IgD-negative memory B cell (primary cell): ENCODE measurements around the gene GLIS1. TPM values are rescaled to one million over a fixed set of nuclear protein-coding genes. Genes with fewer than 3 reads are reported as not detected.

ENCODE experiments used
- H3K27ac Mint-ChIP-seq, 3 donors: one replicate each; pipeline ENCODE4 v1.8.0; 2020 to 2022; ENCODE audit warnings: mild to moderate bottlenecking in 3 of 3, mixed read lengths in 3 of 3, moderate library complexity in 1 of 3
- H3K27me3 Mint-ChIP-seq: one replicate; pipeline ENCODE4 v1.8.0; 2021; ENCODE audit warnings: mixed read lengths
- H3K36me3 Mint-ChIP-seq: one replicate; pipeline ENCODE4 v1.8.0; 2020; ENCODE audit warnings: mild to moderate bottlenecking, mixed read lengths
- H3K4me1 Mint-ChIP-seq, 3 donors: one replicate each; pipeline ENCODE4 v1.8.0; 2020 to 2022; ENCODE audit warnings: mixed read lengths in 3 of 3, mild to moderate bottlenecking in 1 of 3
- H3K4me3 Mint-ChIP-seq, 4 donors: one replicate each; pipeline ENCODE4 v1.8.0; 2020 to 2022; ENCODE audit warnings: mild to moderate bottlenecking in 4 of 4, mixed read lengths in 4 of 4, moderate library complexity in 3 of 4
- H3K9me3 Mint-ChIP-seq, 3 donors: one replicate each; pipeline ENCODE4 v1.8.0; 2020 to 2021; ENCODE audit warnings: mixed read lengths in 3 of 3, mild to moderate bottlenecking in 1 of 3
- polyA plus RNA-seq: library from polyadenylated mRNA; unstranded; fragments of 300-500 nt; fragmentation: Illumina TruSeq; gene quantifications from one replicate; pipeline ENCODE4 v1.2.3, GENCODE V29; 2021

GLIS1 gene
- polyA plus RNA-seq, 1 donor from 2014 or later = not detected

DNA sequence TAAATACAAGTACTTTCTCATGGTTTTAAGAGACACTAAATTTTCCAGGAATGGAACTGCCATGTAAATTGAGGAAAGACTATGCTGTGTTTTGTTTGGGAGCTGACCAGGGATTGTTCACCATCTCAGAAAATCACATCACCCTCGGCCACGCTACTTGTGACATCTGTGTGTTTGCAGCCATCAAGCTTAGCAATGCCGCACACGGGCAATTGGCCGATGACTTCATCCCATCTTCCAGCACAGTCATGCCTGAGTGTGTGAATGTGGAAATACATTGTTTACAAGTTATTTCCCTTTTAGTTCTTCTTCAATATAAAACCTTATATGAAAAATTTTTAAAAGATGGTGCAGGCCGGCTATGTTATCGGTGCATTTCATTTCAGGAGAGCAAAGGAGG is 121.6 kb downstream of the GLIS1 start:
- Mint-ChIP-seq H3K4me3 (no peak overlapping the region), H3K4me1 (no peaks in the 10 kb centered on the region), H3K27ac (no peak overlapping the region), H3K27me3 (no peaks in the 10 kb centered on the region), H3K9me3 (peaks cover 0 to 2% (median under 1%) of the 10 kb centered on the region in 3 donors), H3K36me3 (no peaks in the 10 kb centered on the region)

DNA sequence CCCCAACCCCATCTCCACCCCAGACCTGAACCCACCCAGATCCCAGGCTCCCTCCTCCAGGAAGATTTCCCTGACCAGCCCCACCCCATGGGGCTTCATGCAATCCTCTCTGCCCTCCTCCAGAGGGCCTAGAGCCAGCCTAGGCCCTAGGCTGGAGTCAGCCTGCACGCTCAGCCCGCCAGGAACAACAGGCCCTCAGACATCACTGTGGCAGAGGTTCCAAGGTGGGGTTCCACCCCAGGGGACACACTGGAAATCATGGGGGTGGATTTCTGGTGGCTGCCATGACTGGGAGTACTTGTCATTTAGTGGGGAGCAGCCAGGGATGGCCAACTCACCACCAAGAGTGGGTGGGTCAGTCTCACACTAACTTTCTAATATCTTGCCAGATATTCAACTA is 122.0 kb downstream of the GLIS1 start:
- Mint-ChIP-seq H3K36me3 (no peaks in the 10 kb centered on the region), H3K27ac (no peak overlapping the region), H3K9me3 (peaks cover 0 to 4% (median under 1%) of the 10 kb centered on the region in 3 donors), H3K4me1 (no peaks in the 10 kb centered on the region), H3K4me3 (no peak overlapping the region), H3K27me3 (no peaks in the 10 kb centered on the region)

DNA sequence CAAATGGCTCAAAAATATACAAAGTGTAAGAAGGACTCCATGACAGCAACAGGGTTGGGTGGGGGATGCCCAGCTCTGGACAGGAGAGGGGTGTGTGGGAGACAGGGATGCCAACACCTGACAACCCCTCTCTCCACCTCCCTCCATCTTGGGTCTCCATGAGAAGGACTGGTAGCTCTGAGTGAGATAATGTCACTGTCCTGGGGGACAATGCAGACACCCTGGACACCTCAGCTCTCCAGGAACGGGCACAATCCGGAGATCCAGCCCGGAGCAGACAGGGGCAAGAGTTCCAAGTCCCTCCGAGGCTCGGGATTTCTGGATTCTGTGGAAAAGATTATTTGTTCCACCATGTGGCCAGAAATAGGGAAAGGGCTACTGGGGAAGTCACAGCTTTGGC is 122.5 kb downstream of the GLIS1 start:
- Mint-ChIP-seq H3K27ac (no peak overlapping the region), H3K4me3 (no peak overlapping the region), H3K4me1 (no peaks in the 10 kb centered on the region), H3K27me3 (no peaks in the 10 kb centered on the region), H3K9me3 (peaks cover 2 to 8% (median 3%) of the 10 kb centered on the region in 3 donors), H3K36me3 (peaks cover 1% of the 10 kb centered on the region)

DNA sequence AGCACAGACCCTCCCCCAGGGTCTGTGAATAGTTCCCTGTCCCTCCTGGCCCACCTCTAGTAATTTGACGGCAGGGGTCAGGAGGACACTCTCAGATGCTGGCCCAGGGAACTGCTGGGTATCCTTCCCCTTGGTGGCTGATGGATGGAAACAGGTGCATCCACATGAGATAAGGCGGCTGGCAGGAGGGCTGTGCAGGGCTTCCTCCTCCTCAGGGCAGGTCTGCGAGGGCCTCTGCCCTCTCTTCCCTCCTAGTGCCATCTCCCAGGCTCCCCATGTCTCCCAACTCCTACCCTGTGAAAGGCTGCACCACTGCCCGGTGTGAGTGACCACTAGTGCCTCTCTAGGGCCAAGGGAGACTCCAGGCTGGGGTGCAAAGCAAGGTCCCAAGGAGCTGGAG is 123.9 kb downstream of the GLIS1 start:
- H3K27me3 Mint-ChIP-seq = no peaks in the 10 kb centered on the region
- peaks cover 1% of the 10 kb centered on the region for H3K36me3 Mint-ChIP-seq
- H3K27ac Mint-ChIP-seq = no peak overlapping the region
- peaks cover 9 to 19% (median 10%) of the 10 kb centered on the region in 3 donors for H3K9me3 Mint-ChIP-seq
- H3K4me3 Mint-ChIP-seq = no peak overlapping the region
- no peaks in the 10 kb centered on the region for H3K4me1 Mint-ChIP-seq

DNA sequence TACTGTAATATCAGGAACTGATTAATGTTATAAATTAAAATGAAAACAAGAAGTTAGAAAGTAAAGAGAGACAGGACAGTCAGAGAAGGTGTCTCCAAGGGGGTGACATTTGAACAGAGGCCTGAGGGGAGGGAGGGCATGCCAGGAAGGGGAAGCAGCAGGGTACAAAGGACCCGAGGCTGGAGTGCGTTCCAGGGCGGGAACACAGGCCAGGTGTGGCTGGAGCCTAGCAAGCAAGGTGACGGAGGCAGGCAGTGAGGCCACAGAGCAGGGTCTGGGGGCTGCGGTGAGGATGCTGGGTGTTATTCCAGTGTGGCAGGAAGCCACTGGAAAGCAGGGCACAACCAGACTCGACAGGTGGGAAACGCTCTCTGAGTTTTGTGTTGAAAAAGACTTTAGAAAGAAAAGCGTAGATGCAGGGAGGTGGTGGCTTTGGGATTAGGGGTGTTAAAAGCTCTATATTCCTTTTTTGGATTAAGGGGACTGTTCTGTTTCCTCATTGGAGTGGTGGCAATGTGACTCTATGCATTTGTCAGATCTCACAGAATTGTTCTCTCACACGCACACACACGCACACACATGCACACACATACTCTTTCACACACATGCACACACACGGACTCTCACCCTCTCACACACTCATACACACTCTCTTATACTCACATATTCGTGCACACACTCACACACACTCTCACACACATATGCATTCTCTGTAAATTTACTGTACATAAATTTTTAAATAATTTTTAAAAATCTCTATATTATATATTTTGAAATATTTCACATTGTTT is 124.5 kb downstream of the GLIS1 start:
- Mint-ChIP-seq H3K4me1 (no peaks in the 10 kb centered on the region), H3K9me3 (peaks cover 10 to 22% (median 11%) of the 10 kb centered on the region in 3 donors), H3K4me3 (no peak overlapping the region), H3K36me3 (peaks cover 1% of the 10 kb centered on the region), H3K27ac (no peak overlapping the region), H3K27me3 (no peaks in the 10 kb centered on the region)

DNA sequence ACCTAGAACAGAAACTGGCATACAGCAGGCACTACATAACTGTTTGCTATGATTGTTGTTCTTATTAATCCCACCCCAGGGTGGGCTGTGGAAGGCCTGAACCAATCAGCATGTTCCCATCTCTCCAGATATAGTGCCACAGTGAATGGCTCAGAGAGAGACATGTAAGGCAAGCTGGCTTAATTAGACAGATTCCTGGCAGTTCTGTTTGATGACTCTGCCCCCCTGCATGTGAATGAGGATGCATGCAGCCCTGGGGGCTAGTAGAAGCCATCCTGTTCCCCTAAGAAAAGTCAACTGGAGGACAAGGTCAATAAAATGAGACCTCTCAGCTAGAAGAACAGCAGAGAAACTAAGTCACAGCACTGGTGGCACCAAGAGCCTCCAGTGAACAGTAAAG is 130.3 kb downstream of the GLIS1 start:
- no peaks in the 10 kb centered on the region for H3K27me3 Mint-ChIP-seq
- H3K4me3 Mint-ChIP-seq = no peak overlapping the region
- peaks cover 1% of the 10 kb centered on the region for H3K36me3 Mint-ChIP-seq
- no peaks in the 10 kb centered on the region for H3K4me1 Mint-ChIP-seq
- peaks cover 10 to 23% (median 11%) of the 10 kb centered on the region in 3 donors for H3K9me3 Mint-ChIP-seq
- no peak overlapping the region for H3K27ac Mint-ChIP-seq

DNA sequence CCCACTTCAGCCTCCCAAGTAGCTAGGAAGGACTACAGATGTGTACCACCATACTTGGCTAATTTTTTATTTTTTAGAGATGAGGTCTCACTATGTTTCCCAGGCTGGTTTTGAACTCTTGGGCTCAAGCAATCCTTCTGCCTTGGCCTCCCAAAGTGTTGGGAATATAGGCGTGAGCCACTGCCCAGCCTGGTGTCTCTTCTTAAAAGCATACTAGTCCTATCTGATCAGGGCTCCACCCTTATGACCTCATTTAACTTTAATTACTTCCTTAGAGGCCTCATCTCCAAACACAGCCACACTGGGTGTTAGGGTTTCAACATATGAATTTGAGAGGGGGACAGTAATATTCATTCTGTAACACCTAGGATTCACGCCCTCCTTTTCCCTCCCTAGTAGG is 130.9 kb downstream of the GLIS1 start:
- Mint-ChIP-seq H3K9me3 (peaks cover 10 to 23% (median 11%) of the 10 kb centered on the region in 3 donors), H3K4me3 (no peak overlapping the region), H3K27ac (no peak overlapping the region), H3K36me3 (peaks cover 1% of the 10 kb centered on the region), H3K4me1 (no peaks in the 10 kb centered on the region), H3K27me3 (no peaks in the 10 kb centered on the region)

DNA sequence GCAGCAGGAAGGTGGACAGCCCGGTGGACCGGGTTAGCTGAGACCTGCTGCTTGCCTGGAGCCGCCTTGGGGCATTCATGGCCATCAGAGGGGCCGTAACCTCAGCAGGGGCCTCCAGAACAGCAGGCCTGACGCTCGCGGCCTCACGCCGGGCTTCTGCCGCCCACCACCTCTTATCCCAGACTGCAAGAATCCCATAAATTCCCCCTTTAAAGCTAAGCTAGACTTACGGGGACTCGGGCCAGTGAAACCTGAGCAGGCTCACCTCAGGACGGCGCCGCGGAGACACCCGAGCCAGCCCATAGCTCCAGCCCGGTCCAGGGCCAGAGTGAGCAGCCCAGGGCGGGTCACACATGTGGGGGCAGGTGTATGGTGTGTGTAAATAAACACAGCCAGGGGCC is 132.3 kb downstream of the GLIS1 start:
- H3K36me3 Mint-ChIP-seq = peaks cover under 1% of the 10 kb centered on the region
- peaks cover 8 to 16% (median 10%) of the 10 kb centered on the region in 3 donors for H3K9me3 Mint-ChIP-seq
- no peak overlapping the region for H3K4me3 Mint-ChIP-seq
- no peaks in the 10 kb centered on the region for H3K4me1 Mint-ChIP-seq
- H3K27me3 Mint-ChIP-seq = no peaks in the 10 kb centered on the region
- H3K27ac Mint-ChIP-seq = no peak overlapping the region

DNA sequence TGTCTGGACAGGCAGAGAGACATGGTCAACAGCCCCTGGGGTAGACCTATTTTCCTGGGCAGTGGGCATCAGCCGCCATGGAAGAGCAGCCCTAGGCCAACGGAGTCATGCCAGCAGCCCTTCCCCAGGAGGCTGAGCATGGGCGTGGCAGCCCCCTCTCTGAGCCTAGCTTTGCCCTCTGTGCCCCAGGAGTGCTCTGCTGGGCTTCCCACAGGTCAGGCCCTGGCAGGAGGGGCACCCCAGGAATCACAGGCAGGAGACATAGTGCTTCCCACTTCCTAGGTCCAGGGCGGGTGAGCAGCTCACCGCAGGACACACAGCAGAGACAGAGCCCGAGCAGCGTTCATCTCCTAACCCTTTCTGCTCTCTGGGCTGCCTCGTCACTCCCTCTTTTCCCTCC is 132.8 kb downstream of the GLIS1 start:
- no peak overlapping the region for H3K4me3 Mint-ChIP-seq
- H3K27ac Mint-ChIP-seq = no peak overlapping the region
- no peaks in the 10 kb centered on the region for H3K36me3 Mint-ChIP-seq
- H3K9me3 Mint-ChIP-seq = peaks cover 7 to 12% (median 8%) of the 10 kb centered on the region in 3 donors
- no peaks in the 10 kb centered on the region for H3K27me3 Mint-ChIP-seq
- no peaks in the 10 kb centered on the region for H3K4me1 Mint-ChIP-seq

DNA sequence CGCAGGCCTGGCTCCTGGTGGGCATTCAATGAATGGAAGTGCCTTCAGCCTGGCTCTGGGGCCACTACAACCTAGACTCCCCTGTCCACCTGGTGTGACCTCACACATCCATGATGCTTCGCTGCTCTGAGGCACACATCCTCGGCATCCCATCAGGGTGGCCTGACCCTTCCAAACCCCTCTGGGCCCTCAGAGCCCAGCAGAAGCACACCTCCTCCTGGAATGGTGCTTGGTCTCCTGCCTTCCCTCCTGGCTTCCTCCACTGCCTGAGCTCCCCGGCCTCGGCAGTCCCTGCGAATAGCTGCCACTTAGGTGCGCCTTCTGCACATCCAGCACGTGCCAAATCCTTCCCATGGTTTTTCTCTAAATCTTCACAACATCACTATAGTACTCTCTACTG is 133.8 kb downstream of the GLIS1 start:
- H3K4me3 Mint-ChIP-seq = no peak overlapping the region
- no peaks in the 10 kb centered on the region for H3K4me1 Mint-ChIP-seq
- H3K36me3 Mint-ChIP-seq = no peaks in the 10 kb centered on the region
- peaks cover under 1 to 4% (median 2%) of the 10 kb centered on the region in 3 donors for H3K9me3 Mint-ChIP-seq
- H3K27ac Mint-ChIP-seq = no peak overlapping the region
- H3K27me3 Mint-ChIP-seq = no peaks in the 10 kb centered on the region

DNA sequence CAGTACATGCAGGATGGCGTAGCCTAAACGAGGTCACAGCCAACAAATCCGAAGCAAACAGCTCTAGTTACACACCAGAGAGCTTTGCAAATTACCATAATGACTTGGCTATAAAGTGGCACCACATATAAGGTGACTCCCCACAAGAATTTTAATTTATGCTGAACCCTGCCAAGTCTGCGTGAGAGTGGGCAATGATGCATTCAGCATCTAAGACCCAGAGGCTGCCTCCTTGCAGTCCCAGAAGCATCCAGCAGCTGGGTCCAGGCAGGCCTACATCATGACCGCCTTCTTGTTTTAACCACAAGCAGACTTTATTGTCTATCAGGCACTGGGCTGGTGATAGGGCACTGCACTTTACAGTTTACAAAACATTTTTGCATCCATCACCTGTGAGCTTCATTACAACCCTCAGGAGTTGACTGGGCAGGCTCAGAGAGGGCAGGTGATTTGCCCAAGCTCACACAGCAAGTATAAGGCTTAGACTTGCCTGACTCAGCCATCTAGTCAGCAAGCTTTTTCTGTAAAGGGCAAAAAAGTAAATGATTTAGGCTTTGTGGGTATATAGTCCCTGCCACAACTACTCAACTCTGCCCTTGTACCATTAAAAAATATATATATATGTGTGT is 134.6 kb downstream of the GLIS1 start:
- Mint-ChIP-seq H3K9me3 (peaks cover 0 to under 1% (median 0%) of the 10 kb centered on the region in 3 donors), H3K27ac (no peak overlapping the region)

DNA sequence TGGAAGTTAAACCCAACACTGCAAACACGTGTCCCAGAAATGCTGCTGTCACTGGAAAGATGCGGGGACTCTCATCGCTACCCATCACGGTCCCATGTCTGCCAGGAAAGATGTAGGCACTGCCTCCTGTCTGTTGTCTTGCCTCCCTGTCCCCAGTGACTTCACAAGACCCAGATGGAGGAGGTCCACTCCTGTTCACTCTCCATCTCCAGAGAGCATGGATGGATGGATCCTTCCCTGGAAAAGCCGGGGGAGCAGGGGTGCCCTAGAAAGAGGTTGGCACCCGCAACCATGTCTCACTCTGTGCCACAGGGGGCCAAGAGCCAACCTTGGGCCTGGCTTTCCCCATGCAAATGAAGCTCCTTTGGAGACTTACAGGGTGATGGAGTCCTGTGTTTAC is 135.5 kb downstream of the GLIS1 start:
- Mint-ChIP-seq H3K27me3 (no peaks in the 10 kb centered on the region), H3K4me3 (no peak overlapping the region), H3K36me3 (no peaks in the 10 kb centered on the region), H3K27ac (no peak overlapping the region), H3K4me1 (no peaks in the 10 kb centered on the region), H3K9me3 (no peaks in the 10 kb centered on the region)

More for the DNA sequence above, 134.6 kb downstream of the GLIS1 start:
- H3K4me1 Mint-ChIP-seq = no peaks in the 10 kb centered on the region
- no peaks in the 10 kb centered on the region for H3K27me3 Mint-ChIP-seq
- no peaks in the 10 kb centered on the region for H3K36me3 Mint-ChIP-seq
- H3K4me3 Mint-ChIP-seq = no peak overlapping the region

DNA sequence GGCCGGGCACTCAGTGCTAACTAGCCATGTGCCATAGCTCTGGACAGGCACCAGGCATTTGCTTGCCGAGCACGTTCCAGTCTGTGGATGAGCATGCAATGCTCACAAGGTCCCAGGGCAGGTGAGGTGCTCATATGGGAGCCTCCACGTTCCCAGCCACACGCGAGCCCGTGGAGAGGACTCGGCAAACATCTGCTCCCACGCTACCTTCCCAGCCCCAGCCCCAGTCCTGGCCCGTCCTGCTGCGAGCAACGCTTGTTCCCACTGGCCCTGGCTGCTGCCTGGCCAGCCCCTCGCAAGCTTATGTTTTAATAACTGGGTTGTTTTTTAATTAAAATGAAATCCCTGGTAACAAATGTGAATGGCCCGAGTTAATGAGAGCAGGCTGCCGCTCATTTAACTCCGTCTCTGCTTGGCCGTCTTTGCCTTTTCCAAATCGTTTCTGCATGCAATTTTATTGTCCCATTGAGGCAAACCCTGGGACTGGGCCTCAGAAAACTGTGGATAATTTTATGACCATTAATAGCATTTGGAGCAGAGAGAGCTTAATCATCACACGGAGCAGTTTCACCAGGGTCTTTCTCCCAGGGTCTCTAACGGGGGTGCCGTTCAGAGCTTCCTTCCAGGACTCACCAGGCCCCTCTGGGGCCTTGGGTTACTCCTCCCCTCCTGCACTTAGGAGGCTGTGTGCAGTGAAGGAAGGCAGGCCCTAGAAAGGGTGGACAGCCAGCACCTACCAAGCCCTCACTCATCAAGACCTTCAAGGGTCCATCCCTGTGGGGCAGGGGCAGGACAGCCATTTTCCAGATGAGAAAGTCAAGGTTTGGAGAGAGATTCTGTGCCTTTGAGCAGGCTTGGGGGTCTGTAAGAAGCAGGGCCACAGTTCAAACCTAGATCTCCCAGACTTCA is 136.8 kb downstream of the GLIS1 start:
- Mint-ChIP-seq H3K4me3 (no peak overlapping the region), H3K36me3 (no peaks in the 10 kb centered on the region), H3K27me3 (no peaks in the 10 kb centered on the region), H3K27ac (no peak overlapping the region), H3K9me3 (no peaks in the 10 kb centered on the region), H3K4me1 (no peaks in the 10 kb centered on the region)

DNA sequence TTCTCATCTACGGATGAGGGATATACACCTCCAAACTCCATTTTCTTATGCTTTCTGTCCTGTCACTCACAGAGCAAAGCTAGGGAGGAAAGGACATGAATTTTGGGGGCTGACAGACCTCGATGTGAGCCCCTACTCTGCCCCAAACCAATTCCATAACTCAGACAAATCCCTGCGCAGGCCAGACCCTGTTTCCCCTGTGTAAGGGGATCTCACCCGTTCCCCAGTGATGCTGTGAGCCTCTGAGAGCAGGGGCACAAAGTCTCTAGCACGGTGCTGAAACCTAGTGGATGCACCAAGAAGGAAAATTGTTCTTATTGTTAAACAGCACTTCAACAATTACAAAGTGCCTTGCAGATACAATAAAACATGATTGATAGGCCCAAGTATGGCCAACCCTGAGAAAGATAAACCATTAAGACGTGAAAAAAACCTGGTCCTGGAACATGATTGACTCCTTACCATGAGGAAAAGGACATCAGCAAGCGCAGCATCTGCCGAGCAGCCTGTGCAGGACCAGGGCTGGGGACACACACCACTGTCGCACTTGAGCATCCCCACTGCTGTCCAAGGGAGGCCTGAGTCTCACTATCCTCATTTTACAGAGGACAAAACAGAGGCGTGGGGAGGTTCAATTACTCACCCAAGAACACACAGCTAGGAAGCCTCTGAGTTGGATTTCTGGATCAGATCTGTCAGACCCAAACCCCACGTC is 137.8 kb downstream of the GLIS1 start:
- H3K4me3 Mint-ChIP-seq = no peak overlapping the region
- H3K27ac Mint-ChIP-seq = peak overlapping the region in 1 of 3 donors; percentile 76
- H3K36me3 Mint-ChIP-seq = no peaks in the 10 kb centered on the region
- H3K9me3 Mint-ChIP-seq = no peaks in the 10 kb centered on the region
- no peaks in the 10 kb centered on the region for H3K27me3 Mint-ChIP-seq
- no peaks in the 10 kb centered on the region for H3K4me1 Mint-ChIP-seq
